Esophagus muscularis mucosa (tissue), 4 donors: ENCODE measurements around the gene PRDM2. TPM values are rescaled to one million over a fixed set of nuclear protein-coding genes. Genes with fewer than 3 reads are reported as not detected.

Source experiments
- DNase-seq: peaks from one replicate; pipeline ENCODE4 v3.0.0-alpha.2; 2017; ENCODE audit errors: extremely low spot score
- H3K27ac ChIP-seq, 4 donors: fragments of 200-600 bp; sonication (generic); replicated peaks in 1 of 4; 1 replicate in 3 of 4; 2 replicates in 1 of 4; pipeline ENCODE4 v1.5.1; 2016 to 2019; ENCODE audit warnings: mild to moderate bottlenecking in 1 of 4
- H3K27me3 ChIP-seq, 4 donors: fragments of 200-600 bp; sonication (generic); one replicate each; pipeline versions ENCODE4 v1.5.1 to v1.6.0; 2016 to 2019
- H3K36me3 ChIP-seq, 4 donors: fragments of 200-600 bp; sonication (generic); one replicate each; pipeline ENCODE4 v1.5.1; 2016 to 2019
- H3K4me1 ChIP-seq, 4 donors: fragments of 200-600 bp; sonication (generic); one replicate each; pipeline ENCODE4 v1.5.1; 2016 to 2019
- H3K4me3 ChIP-seq, 4 donors: fragments of 200-600 bp; sonication (generic); 1 replicate in 2 of 4; 2 replicates in 2 of 4; pipeline ENCODE4 v1.5.1; 2016 to 2019; ENCODE audit warnings: mild to moderate bottlenecking in 4 of 4, moderate library complexity in 1 of 4
- H3K9me3 ChIP-seq, 4 donors: fragments of 200-600 bp; sonication (generic); 1 replicate in 3 of 4; 2 replicates in 1 of 4; pipeline ENCODE4 v1.5.1; 2016 to 2019
- EP300 ChIP-seq: sonication (generic); formaldehyde crosslinking; IDR thresholded peaks from one replicate; pipeline ENCODE4 v1.6.1; 2017; ENCODE audit warnings: antibody characterized with exemption
- POLR2A ChIP-seq: fragments of 450-650 bp; IDR thresholded peaks from one replicate; pipeline ENCODE4 v1.6.1; 2017; ENCODE audit warnings: antibody characterized with exemption, moderate library complexity, mild to moderate bottlenecking, low read depth
- POLR2AphosphoS5 ChIP-seq, 2 donors: sonication (generic); formaldehyde crosslinking; IDR thresholded peaks; one replicate each; pipeline ENCODE4 v1.6.1; 2017; ENCODE audit warnings: antibody characterized with exemption in 2 of 2
- WGBS: methylation state at CpG from one replicate; pipeline ENCODE4 v1.1.5; 2018; 5-methylcytosine and 5-hydroxymethylcytosine counted together
- intact Hi-C: fragments of 100-400 bp; cut with DNase I; formaldehyde crosslinking; loops from one replicate; pipeline ENCODE4 v1.15.1; 2023
- total RNA-seq, 4 donors: library from RNA; depleted of rRNA; stranded (reverse); fragments of >200 nt; gene quantifications; one replicate each; pipeline versions ENCODE4 v1.1.0 to v1.2.1, GENCODE V29; 2016
- TF ChIP-seq, protein P1 (sequence below), 3 experiments: fragments of 200-600 bp in 2 of 3; fragments of 450-650 bp in 1 of 3; sonication (generic) in 2 of 3; IDR thresholded peaks; one replicate each; pipeline ENCODE4 v1.5.1; 2017 to 2019; ENCODE audit warnings: antibody characterized with exemption in 3 of 3, mild to moderate bottlenecking in 2 of 3, moderate library complexity in 1 of 3

PRDM2 gene
- total RNA-seq, 4 donors from 2014 or later = 32.5 to 54.6 (median 44.2) TPM

GRCh38 chr1:13701271-13701640, 1.3 kb downstream of the PRDM2 start:
- no peak for DNase-seq
- H3K27me3 ChIP-seq = no peaks in the 10 kb centered on the region
- peak overlapping the region; percentile 69 to 90 (median 83) for H3K4me3 ChIP-seq
- peak overlapping the region; percentile 89 to 95 (median 94) for H3K27ac ChIP-seq
- intact Hi-C loops = loop anchor here (2.0 kb wide), 1 partner anchor 48 kb away; no protein-coding TSS in a partner anchor
- TF ChIP-seq POLR2AphosphoS5 (IDR thresholded peaks at IDR 0.05) (no peak), EP300 (no peak), POLR2A (no peak)
- TF ChIP-seq, protein P1, sequence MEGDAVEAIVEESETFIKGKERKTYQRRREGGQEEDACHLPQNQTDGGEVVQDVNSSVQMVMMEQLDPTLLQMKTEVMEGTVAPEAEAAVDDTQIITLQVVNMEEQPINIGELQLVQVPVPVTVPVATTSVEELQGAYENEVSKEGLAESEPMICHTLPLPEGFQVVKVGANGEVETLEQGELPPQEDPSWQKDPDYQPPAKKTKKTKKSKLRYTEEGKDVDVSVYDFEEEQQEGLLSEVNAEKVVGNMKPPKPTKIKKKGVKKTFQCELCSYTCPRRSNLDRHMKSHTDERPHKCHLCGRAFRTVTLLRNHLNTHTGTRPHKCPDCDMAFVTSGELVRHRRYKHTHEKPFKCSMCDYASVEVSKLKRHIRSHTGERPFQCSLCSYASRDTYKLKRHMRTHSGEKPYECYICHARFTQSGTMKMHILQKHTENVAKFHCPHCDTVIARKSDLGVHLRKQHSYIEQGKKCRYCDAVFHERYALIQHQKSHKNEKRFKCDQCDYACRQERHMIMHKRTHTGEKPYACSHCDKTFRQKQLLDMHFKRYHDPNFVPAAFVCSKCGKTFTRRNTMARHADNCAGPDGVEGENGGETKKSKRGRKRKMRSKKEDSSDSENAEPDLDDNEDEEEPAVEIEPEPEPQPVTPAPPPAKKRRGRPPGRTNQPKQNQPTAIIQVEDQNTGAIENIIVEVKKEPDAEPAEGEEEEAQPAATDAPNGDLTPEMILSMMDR (IDR thresholded peaks at IDR 0.05) = no peak
- peaks cover 5 to 24% (median 19%) of the 10 kb centered on the region in 4 donors for H3K4me1 ChIP-seq
- no peaks in the 10 kb centered on the region for H3K36me3 ChIP-seq
- 67% methylated on average over 6 of the region's 6 CpGs for WGBS
- no peaks in the 10 kb centered on the region for H3K9me3 ChIP-seq

DNA sequence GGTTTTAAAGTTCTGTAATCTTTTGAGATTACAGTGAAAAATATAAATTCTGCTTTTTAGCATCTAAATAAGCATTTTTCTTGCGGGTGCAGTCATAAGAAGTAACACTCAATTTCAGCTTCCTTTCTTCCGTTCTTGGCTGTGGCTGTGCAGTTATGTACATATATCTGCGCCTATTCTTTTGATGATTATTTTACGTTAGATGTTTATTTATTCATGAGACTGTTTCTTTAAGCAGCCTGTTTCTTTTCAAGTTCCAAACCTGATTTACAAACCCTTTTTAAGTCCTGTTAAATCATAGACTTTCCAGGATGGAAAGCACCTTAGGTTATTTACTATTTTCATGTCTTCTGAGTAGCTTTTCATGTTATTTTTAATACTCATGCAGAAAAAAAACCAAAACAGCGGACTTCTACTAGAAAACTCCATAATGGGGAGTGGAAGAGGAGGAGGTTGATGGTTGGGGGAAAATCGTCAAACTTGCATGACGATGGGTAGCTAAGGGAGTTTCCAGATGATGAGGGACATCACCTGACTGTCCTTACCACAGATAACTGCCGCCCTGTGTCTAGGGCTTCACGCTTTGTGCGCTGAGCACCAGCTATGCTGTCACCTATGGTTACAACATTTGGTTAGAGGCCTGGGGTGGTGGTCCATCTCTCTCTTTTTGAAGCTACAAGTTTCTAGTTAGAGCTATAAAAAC, 2.6 kb downstream of the PRDM2 start:
- no peak overlapping the region for H3K27ac ChIP-seq
- DNase-seq = no peak
- no peaks in the 10 kb centered on the region for H3K27me3 ChIP-seq
- peaks cover 5 to 24% (median 22%) of the 10 kb centered on the region in 4 donors for H3K4me1 ChIP-seq
- whole genome bisulfite sequencing = 82% methylated on average over 10 of the region's 10 CpGs
- no peak for TF ChIP-seq POLR2A
- no peak for TF ChIP-seq POLR2AphosphoS5 (IDR thresholded peaks at IDR 0.05)
- no peak for TF ChIP-seq EP300
- TF ChIP-seq, protein P1 (IDR thresholded peaks at IDR 0.05) = no peak
- no peaks in the 10 kb centered on the region for H3K36me3 ChIP-seq
- H3K4me3 ChIP-seq = no peak overlapping the region
- no peaks in the 10 kb centered on the region for H3K9me3 ChIP-seq
- intact Hi-C loops = no loop called here

DNA sequence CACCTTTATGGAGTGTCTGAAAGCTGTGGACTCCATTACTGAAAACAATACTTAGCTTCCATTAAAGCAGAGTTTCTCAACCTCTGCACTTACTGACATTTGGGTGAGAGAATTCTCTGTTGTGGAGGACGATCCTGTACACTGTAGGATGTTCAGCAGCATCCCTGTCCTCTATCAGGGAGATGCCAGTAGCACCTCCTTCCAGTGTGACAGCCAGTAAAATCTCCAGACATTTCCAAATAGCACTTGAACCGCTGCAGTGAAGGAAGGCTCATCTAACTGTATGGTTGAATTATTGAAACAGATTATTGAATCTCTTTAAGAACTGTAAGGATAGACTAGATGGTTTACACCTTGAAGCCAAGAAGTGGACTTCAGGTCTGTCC, 3.1 kb downstream of the PRDM2 start:
- DNase-seq = no peak
- no peaks in the 10 kb centered on the region for H3K27me3 ChIP-seq
- intact Hi-C loops = no loop called here
- TF ChIP-seq POLR2AphosphoS5 (IDR thresholded peaks at IDR 0.05) = no peak
- TF ChIP-seq EP300 = no peak
- no peak for TF ChIP-seq POLR2A
- TF ChIP-seq, protein P1 (IDR thresholded peaks at IDR 0.05) = no peak
- peaks cover 5 to 24% (median 22%) of the 10 kb centered on the region in 4 donors for H3K4me1 ChIP-seq
- WGBS = 81% methylated on average over 2 of the region's 2 CpGs
- no peaks in the 10 kb centered on the region for H3K36me3 ChIP-seq
- no peak overlapping the region for H3K27ac ChIP-seq
- H3K4me3 ChIP-seq = no peak overlapping the region
- no peaks in the 10 kb centered on the region for H3K9me3 ChIP-seq

DNA sequence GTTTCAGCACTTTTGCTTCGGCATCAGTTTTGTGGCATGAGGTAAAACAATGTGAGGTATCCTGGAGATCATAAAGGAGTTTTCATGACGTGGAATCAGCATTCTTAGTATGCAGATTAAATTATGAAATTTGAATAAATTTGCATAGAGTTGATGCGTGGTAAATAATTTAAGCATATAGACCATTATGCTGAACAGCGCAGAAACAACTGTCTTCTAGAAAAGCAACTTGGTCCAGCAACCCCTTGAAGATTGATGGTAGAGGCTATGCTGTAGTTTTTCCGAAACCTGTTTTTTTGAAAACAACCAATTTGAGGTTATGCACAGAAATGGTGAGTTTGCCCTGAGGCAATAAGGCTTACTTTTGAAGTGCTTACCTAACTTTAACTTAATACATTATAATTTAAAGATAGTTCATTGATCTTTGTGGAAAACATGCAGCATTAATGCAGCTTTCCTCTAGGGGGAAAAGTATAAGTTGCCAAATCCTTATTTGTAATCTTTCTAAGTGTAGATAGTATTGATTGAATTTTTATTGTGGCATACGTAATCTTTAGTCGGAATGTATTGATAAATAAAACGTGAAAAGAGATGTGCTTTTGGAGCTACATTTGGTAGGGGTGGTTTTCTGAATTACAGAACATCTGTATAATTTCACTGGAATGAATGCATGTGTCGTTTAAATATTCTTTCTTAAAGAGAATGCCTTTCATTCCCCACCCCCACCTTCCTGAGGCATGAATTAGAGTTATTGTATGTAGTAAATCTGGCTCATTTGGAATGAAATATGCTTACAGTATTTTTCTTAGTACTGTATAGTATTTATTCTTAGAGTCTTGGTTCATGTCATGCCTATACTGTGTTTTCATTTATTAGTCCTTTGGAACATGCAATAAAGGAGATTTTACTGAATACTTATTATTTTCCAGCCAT, 3.8 kb downstream of the PRDM2 start:
- WGBS = 88% methylated on average over 9 of the region's 9 CpGs
- no peak overlapping the region for H3K27ac ChIP-seq
- no peaks in the 10 kb centered on the region for H3K36me3 ChIP-seq
- no peaks in the 10 kb centered on the region for H3K27me3 ChIP-seq
- TF ChIP-seq EP300 (no peak), POLR2A (no peak), POLR2AphosphoS5 (IDR thresholded peaks at IDR 0.05) (no peak)
- TF ChIP-seq, protein P1 (IDR thresholded peaks at IDR 0.05) = no peak
- DNase-seq = no peak
- H3K4me1 ChIP-seq = peaks cover 5 to 24% (median 22%) of the 10 kb centered on the region in 4 donors
- intact Hi-C loops = no loop called here
- H3K4me3 ChIP-seq = no peak overlapping the region
- H3K9me3 ChIP-seq = no peaks in the 10 kb centered on the region
